ENCODE measurements around the gene GP2. TPM values are rescaled to one million over a fixed set of nuclear protein-coding genes. Genes with fewer than 3 reads are reported as not detected.

GP2 gene
- not detected in 2 replicates for total RNA-seq (2014; rRNA removed; shearing (Covaris generic))

- no peak for DNase-seq (ENCODE audit: low spot score)
These were observed at the start of gene GP2 for GRCh38 chr16:20327444-20328041. TSS of gene GP2 (minus strand) at chr16:20327513. CDS start at chr16:20326431, 1,082 bp downstream.

DNA sequence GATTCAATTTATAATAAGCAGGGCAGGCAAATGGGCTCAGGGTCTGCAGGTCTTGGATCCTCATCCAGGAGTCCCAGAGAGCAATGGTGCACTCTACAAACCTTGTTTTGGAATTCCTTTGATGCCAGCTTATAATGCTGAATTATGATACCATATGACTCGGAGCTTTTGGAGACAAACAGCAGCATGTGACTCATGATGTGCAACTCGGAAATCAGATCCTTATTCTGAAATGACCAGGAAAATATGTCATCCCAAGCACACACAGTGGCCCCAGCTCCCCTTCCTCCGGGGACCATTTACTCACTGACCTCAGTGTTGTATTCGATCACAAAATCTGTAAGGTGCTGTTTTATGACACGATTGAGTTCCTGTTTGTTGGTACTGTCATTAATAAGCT, 45.4 kb upstream of the GP2 start:
- DNase-seq (ENCODE audit: low spot score): no peak

GRCh38 chr16:20369452-20370054, 42.2 kb upstream of the GP2 start:
- no peak for DNase-seq (ENCODE audit: low spot score)

DNA sequence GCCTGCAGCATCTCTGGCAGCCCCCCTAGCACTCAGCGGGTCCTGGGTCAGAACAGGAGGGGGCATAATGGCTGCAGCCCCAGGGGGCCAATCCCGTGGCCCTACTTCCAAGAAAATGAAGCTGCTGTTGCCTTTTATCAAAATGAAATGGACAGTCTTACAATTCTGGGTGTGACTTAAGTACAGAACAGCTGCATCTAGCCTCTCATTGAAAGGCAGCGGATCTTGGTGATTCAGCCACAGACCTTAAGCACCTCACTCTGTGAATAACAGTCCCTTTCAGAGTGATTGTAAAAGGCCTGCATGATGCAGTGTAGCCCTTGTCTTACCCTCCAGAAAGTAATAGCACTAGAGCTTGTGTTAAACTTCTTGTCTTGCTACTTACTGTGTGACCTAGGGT, 36.7 kb upstream of the GP2 start:
- DNase-seq (ENCODE audit: low spot score): no peak

- DNase-seq (ENCODE audit: low spot score): no peak
These were observed 35.9 kb upstream of the GP2 start for GRCh38 chr16:20363191-20363590.

GRCh38 chr16:20359997-20360396, 32.7 kb upstream of the GP2 start:
- no peak for DNase-seq (ENCODE audit: low spot score)

DNA sequence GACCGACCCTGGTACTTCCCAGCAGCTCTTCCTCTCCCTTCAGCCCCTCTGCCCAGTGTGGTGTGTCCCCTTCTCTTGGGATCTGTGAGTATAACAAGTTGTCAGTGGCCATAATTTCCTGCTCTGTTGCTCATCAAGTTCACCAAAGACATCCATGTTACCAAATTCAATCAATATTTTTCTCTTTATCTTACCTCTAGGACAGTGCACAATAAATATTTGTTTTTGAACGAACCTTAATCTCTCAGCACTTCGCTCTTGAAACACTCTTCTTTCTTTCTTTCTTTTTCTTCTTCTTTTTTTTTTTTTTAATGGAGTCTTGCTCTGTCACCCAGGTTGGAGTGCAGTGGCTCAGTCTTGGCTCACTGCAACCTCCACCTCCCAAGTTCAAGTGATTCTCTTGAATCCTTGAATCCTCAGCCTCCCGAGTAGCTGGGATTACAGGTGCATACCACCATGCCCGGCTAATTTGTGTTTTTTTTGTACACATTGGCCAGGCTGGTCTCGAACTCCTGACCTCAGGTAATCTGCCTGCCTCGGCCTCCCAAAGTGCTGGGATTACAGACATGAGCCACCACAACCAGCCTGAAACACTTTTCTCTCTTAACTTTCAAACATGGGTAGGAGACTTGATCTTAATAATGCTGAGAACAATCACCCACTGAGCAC, 27.9 kb upstream of the GP2 start:
- no peak for DNase-seq (ENCODE audit: low spot score)

DNA sequence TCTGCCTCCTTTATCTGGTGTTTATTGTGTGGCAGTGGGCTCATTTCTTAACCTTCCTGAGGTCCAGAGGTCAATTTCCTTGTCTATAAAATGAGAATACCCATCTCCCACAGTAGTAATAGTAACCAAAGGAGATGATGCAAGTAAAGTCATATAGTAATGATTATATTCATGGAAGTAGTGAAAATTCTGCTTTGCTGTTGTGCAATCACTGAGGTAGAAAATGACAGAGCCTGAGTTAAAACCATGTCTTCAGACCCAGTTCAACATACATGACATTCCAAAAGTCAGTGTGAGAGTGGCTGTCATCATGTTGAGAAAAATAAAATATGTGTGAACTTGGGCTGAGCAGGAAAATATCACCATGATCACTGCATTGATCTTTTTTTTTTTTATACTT, 26.1 kb upstream of the GP2 start:
- DNase-seq (ENCODE audit: low spot score): no peak

DNA sequence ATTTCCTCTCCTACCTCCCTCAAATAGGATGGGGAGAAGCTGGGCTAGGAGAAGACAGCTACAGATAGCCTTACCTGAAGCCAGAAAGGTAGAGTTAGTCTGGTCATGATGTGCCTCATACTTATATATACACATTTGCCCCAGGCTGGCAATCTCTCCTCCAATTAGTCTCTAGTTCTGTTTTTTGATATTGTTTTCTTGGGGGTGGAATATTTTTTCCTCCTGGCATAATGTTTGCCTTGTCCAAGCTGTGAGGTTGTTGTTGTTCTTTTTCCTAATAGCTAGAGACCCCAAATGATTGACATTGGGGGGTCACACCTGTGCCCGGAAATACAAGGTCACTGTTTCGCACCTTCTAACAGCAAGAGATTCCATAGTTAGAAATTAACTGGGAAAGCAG, 25.3 kb upstream of the GP2 start, which contains the start of gene UMOD:
Gene UMOD (minus strand): TSS at position 101 of the 400 bp plus-strand sequence. CDS start 1,978 bp downstream, outside the sequence.
- DNase-seq (ENCODE audit: low spot score): no peak

DNA sequence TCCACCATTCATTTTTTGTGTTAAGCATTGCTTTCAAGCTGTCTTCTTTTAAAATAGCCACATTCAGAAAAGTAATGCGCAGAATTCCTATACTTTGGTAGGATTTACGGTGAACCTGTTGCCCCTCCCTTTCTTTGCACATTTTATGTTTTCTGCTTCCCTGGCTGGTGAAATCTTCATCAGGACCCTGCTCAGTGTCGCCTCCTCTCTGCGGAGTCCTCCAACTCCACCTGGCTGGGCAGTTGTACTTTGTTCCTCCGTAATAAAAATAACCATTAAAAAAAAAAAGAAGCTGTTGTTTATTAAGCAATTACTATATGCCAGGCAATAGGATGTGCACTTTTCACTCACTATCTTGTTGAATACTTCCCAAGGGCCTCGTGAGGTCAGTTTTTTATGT, 22.3 kb upstream of the GP2 start:
- DNase-seq (ENCODE audit: low spot score): no peak

- no peak for DNase-seq (ENCODE audit: low spot score)
These were observed 21.3 kb upstream of the GP2 start for GRCh38 chr16:20348365-20349185.

- no peak for DNase-seq (ENCODE audit: low spot score)
These were observed 20.5 kb upstream of the GP2 start for GRCh38 chr16:20347666-20348364.

GRCh38 chr16:20344611-20345010, 17.3 kb upstream of the GP2 start:
- DNase-seq (ENCODE audit: low spot score): no peak

DNA sequence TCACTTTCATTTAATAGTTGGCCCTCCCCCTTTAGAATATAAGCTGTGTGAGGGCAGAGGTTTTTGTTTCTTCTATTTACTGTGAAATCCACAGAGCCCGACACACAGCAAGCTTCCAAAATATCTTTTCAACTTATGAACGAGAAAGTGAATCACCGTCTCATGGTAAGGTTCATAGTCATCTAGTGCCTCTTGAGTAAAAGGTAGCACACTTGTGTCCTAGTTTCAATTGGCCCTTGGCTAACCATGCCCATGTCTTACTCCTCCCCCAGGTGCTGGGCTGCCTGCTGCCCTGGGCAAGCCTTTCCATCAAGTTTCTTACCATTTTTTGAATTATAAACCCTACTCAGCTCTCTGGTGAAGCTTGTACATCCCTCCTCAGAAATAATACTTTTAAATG, 12.4 kb upstream of the GP2 start:
- DNase-seq (ENCODE audit: low spot score): no peak

GRCh38 chr16:20336955-20337354, 9.6 kb upstream of the GP2 start:
- no peak for DNase-seq (ENCODE audit: low spot score)

DNA sequence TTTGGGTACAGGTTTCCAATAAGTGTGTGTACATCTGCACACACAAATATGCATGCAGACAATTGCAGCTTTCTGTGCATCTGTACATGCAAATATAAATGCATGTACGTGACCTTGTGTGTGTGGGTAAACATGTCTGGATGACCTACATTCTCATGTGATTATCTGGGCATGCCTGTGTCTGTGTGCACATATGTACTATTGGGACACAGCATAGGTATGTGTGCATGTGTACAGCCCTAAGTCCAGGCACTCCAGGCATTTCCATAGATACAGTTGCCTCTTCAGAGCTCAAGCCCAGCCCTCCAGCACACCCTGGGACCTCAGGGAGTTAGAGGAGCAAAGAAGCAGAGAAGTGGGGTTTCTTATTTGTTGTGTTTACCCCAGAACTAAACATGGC, 7.1 kb upstream of the GP2 start:
- DNase-seq (ENCODE audit: low spot score): no peak

DNA sequence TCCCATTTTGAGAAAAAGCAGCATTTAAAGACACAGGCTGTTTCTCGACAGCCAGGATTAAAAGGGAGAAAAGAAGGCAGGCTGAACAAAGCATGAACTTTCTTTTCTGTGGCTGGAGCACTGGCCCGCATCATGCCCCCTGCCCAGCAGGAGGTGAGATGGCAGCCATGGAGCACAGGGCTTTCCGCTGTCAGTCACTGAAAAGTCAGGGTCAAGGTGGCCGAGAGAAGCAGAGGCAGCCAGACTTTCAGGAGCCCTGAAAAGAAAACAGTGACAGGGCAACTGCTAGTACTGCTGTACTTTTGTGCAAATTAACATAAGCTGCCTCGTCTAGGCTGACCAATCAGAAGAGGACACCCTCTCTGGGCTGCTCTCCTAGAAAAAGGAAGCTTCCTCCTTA, 5.8 kb upstream of the GP2 start:
- no peak for DNase-seq (ENCODE audit: low spot score)

- DNase-seq (ENCODE audit: low spot score): no peak
These were observed 5.1 kb upstream of the GP2 start for GRCh38 chr16:20332411-20332810.

- DNase-seq (ENCODE audit: low spot score): no peak
These were observed 4.3 kb upstream of the GP2 start for GRCh38 chr16:20331635-20332034.

DNA sequence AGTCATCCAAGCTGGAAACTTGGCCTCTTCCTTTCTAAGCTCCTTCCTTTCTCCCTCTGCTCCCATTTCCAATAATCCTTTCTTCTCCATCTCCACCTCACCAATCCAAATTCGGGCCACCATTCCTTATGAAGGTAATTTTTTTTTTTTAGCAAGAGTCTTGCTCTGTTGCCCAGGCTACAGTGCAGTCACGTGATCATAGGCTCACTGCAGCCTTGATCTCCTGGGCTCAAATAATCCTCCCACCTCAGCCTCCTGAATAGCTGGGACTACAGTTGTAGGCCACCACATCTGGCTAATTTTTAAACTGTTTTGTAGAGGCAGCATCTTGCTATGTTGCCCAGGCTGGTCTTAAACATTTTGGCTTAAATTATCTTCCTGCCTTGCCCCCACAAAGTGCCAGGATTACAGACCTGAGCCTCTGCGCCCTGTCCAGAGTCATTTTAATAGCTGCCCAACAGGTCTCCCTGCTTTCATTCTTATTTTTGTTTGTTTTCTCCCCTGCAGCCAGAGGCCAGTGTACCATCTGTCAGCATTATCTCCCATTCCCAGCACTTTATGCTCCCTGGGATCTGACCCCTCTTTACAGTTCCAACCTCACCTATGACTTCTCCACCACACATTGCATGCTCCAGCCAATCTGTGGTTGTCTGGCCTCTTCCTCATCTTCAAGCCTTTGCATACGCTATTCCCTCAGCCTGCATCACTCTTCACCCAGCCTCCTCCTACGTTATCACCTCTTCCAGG, 2.3 kb upstream of the GP2 start:
- no peak for DNase-seq (ENCODE audit: low spot score)

- no peak for DNase-seq (ENCODE audit: low spot score)
These were observed 992 bp downstream of the GP2 start for GRCh38 chr16:20326321-20326720.

Measured in H4 (cell line).